H4 (cell line): ENCODE measurements around the gene MDC1. TPM values are rescaled to one million over a fixed set of nuclear protein-coding genes. Genes with fewer than 3 reads are reported as not detected.
A peak's percentile ranks its signal among the peaks of the same experiment; 100 is the strongest.
"Not testable (repeated sequence)": the region's sequence is repeated elsewhere in the genome, so short reads cannot be mapped to it uniquely, and the experiment has no call there.

Experiments used
- DNase-seq: peaks from one replicate; pipeline ENCODE4 v3.0.0-alpha.2; 2015; ENCODE audit warnings: low spot score
- total RNA-seq: library from RNA; depleted of rRNA; stranded (reverse); fragments of >200 nt; shearing (Covaris generic); gene quantifications from 2 replicates; pipeline ENCODE4 v1.2.3, GENCODE V29; 2014; rRNA removed

MDC1 gene
- total RNA-seq = 7.8 and 8.7 TPM in 2 replicates

GRCh38 chr6:30717129-30717844 is at the start of gene MDC1:
Gene MDC1, minus strand, starts transcription at chr6:30717281. Its CDS starts 2,106 bp downstream, at chr6:30715175.
- peak; percentile 100 for DNase-seq

GRCh38 chr6:30766461-30767157 is 49.5 kb upstream of the MDC1 start:
- no peak for DNase-seq

- DNase-seq = not testable (repeated sequence)
These were observed 48.4 kb upstream of the MDC1 start for GRCh38 chr6:30765495-30765894.

GRCh38 chr6:30764490-30765043 is 47.5 kb upstream of the MDC1 start:
- not testable (repeated sequence) for DNase-seq

- peak; percentile 80 for DNase-seq
These were observed 46.8 kb upstream of the MDC1 start for GRCh38 chr6:30763618-30764489.

- no peak for DNase-seq
These were observed 46.1 kb upstream of the MDC1 start for GRCh38 chr6:30763155-30763617.

- DNase-seq = no peak
These were observed 44.8 kb upstream of the MDC1 start for GRCh38 chr6:30761791-30762429.

GRCh38 chr6:30760549-30760948 is 43.5 kb upstream of the MDC1 start:
- no peak for DNase-seq

GRCh38 chr6:30759575-30760239 is 42.6 kb upstream of the MDC1 start:
- DNase-seq = peak; percentile 73

GRCh38 chr6:30757261-30757904 is 40.3 kb upstream of the MDC1 start:
- DNase-seq = no peak

- not testable (repeated sequence) for DNase-seq
These were observed 39.4 kb upstream of the MDC1 start for GRCh38 chr6:30756405-30757003.

- no peak for DNase-seq
These were observed 37.5 kb upstream of the MDC1 start for GRCh38 chr6:30754631-30755030.

- DNase-seq = peak; percentile 99
These were observed 35.3 kb upstream of the MDC1 start for GRCh38 chr6:30752157-30752927.

- no peak for DNase-seq
These were observed 33.2 kb upstream of the MDC1 start for GRCh38 chr6:30750379-30750668.

GRCh38 chr6:30749554-30750378 is 32.7 kb upstream of the MDC1 start:
- no peak for DNase-seq

GRCh38 chr6:30748851-30749540 is 31.9 kb upstream of the MDC1 start:
- DNase-seq = no peak

- no peak for DNase-seq
These were observed 31.1 kb upstream of the MDC1 start for GRCh38 chr6:30747902-30748769.
